Urothelium cell line (cell line): ENCODE measurements around the gene CYB5RL.

Experiments used
- DNase-seq: peaks from one replicate; pipeline ENCODE4 v3.0.0; 2011; ENCODE audit warnings: low spot score, mixed read lengths
- FAIRE-seq: peaks from 2 replicates; lab custom pipeline; 2011; peaks lifted over from hg19 to GRCh38; lab: Jason Lieb, UNC

Gene CYB5RL

DNA sequence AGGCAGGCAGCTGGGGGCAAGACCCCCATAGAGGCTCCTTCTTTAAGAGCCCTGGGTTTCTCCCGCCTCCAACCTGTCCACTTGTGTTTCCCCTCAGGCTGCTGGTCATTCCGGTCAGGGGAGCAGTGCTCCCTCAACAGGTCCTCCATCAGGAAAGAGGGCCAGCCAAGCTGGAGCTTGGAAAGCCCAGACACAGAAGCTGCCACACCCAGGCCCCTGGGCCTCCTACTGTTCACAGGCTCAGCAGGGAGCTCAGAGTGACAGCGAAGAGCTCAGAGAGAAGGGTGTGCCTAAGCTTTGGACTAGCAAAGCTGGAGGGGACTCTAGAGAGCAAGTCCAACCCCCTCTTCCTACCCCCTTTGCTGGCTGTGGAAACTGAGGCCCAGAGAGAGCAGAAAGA lies 36.8 kb downstream of the CYB5RL start:
- DNase-seq (no peak), FAIRE-seq (no peak)

DNA sequence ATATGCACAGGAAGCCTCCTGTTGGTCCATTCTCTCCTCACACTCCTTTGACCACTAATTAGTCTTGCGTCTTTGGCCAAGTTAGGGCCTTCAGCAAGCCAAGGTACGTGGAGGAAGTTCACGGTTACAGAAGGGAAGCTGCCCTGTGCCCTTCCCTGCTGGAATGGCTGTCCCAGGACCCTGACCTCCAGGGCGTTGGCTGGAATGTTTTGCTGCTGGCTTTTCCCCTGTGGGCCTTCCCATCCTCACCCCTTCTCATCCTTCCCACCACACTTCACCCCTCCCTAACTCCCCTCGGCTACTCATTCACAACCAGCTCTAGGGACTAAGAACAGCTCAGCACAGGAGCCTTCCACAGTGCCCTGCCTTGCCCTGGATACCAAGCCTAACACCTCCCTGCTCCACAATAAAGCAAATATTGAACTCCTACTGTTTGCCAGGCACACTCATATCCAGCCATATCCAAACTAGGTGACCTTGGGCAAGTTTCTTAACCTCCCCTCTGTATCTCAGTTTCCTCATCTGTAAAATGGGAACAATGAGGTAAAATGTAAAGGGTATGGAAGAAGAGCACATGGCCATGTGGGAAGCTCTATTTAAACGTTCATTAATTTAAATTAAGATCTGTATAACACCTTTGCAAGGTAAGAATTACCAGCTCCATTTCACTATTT lies 38.2 kb downstream of the CYB5RL start:
- FAIRE-seq (no peak), DNase-seq (no peak)

DNA sequence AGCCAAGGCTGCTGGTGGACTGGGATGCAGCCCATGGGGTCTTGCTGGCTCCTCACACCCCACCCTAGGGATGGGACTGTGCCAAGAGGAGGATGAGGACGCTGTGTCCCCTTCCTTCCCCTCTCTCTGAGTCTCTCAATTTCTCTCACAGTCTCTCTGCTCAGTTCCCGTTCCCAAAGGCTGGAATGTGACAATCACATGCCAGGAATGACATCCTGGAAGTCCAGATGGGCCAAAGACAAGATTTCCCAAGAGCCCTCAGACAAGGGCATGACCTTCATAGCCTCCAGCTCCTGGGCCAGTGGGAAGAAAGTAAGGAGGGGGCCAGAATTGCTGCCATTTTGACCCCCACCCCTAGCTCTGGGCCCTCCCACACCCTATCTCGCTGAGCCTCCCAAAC lies 39.5 kb downstream of the CYB5RL start:
- FAIRE-seq (no peak), DNase-seq (no peak)

DNA sequence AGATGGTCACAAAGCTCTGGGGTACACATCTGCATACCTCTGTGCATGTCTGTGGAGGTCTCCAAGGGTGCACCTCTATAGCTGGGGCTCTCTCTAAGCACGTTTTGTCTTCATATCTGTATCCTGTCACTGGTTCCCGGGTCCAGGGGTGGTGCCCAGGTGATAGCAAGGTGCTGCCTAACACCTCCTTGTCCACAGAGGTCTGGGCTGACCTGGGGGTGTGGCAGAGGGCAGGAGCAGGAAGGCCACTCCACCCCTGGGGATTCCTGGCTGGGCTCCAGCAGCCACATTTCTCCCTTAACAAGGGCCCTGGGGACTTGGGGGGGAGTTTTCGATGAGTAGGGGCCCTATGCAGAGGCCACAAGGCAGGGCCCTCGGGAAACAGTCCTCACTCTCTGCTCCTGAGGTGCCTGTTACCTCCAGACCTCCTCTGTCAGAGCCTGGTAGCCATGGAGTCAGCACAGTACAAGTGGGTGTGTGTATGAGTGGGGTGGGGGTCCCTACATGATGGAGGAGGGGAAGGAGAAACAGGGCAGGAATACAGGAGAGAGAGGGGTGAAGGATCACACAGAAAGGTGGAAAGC lies 40.0 kb downstream of the CYB5RL start:
- DNase-seq (no peak), FAIRE-seq (no peak)

DNA sequence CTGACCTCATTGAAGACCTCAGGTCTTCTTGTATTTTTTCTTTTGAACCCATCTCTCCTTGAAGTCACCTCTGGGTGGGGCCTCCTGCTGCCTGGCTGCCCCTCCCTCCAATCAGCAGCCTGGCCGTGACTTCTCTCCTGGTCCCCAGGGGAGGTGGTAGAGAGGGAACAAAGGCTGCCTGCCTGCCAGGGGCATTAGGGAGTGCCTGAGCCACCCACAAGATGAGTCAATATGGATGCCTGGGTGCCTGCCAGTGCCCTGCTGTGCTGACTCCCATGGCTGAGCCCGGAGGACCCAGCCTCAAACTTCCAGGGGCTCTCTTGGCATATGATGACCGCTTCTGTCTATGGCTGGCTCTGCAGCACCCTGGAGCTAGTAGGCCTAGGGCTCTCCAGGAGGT lies 41.8 kb downstream of the CYB5RL start:
- no peak for FAIRE-seq
- DNase-seq = peak; percentile 82

DNA sequence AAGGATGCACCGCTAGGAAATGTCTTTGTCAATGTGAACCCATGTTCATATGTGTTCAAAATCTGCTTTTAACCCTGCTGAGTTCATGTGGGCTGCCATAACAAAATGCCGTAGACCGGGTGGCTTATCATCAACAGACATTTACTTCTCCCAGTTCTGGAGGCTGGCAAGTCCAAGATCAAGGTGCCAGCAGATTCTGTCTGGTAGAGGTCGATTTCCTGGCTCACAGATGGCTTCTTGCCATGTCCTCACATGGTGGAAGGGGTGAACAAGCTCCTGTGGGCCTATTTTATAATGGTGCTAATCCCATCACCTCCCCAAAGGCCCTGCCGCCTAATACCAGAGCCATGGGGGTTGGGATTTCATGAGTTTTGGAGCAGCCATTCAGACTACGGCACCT lies 42.4 kb downstream of the CYB5RL start:
- FAIRE-seq = peak; percentile 27

DNA sequence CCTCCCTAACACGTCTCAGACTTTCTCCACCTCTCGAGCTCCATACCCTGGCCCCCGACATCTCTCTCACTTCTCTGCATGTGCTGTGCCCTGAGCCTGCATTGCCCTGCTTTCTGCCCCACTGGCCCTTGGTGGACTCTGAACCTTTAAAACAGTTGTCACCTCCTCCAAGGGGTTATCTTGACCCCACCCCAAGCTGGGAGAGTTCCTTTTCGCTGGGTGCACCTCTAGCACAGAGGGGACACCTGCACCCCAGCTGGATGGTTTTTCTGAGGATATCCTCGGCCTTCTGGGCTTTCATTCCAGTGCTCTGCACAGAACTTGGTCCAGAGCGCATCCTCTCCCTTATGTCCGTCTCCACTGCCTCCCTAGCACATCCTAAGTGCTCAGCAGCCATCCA lies 42.8 kb downstream of the CYB5RL start:
- FAIRE-seq (no peak), DNase-seq (no peak)

More for the DNA sequence above, 42.4 kb downstream of the CYB5RL start:
- no peak for DNase-seq

DNA sequence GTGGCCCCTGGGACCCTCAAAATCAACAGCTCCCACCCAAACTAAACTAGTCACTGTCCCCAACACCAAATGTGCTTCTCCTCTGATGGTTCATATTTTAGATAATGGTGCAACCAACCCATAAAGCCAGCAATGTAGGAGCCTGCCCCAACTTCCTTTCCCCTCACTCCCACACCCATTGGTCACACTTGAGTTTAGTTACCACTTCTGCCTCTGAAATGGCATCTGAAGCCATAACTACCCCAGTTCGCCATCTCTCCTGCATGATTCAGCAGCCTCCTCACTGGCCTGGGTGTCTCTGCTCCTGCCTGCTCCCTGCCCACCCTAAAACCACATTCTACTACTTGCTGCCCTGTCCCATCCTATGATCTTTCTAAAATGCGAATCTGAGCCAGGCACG lies 43.6 kb downstream of the CYB5RL start:
- DNase-seq (no peak), FAIRE-seq (no peak)

DNA sequence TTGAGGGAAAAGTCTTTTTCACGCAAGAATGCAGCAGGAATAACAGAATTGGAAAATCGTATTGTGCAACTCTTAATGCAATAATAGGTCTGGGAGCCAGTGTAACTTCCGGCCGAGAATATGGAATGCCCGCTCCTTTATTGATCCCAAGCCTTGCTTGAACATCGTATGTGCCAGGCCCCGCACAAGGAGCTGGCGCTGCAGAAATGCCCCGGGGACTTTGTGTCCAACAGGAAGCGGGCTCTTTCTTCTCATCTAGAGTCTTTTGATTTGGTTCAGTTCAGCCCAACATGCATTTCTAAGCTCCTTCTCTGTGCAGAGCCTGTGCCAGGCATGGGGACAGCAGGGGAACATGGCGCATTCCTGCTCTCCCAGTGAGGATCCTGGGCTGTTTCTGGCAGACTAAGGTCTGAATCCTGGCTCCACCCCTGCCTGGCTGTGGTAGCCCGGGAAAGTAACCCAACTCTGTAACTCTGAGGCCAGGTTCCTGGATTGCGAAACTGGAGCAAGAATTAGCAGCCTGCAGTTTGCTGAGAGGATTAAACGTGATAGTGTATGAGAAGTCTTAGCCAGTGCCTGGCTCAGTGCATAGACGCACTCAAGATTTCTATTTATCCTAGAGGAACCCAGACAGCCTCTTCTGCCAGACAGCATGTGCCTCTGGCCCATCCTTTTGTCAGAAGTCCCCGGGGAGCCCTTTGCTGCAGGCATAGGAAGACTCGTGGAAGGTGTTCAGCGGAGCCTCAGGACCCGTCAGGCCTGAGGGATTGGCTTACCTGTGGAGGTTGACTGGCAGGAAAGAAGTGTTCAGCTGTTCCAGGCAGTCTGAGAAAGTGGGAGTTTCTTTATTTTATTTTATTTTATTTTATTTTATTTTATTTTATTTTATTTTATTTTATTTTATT lies 46.0 kb downstream of the CYB5RL start:
- FAIRE-seq = no peak
- peak; percentile 34 for DNase-seq

DNA sequence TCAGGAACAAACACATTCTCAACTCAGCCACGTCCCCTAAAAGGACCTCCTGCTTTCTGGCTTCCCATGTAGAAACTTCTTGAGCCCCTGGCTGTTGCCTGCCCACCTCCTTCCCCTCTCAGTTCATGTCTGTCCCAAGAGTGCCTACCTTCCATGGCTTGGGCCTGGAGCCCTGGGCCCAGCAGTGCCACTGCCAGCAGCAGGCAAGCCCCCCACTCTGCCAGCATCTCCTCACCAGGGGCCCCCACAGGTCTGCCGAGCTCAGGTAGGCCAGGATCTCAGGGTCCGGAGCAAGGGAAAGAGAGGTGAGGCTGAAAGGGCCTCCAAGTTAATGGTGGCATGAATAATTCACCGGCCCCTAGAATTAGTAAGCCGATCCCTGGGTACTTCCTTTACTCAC lies 47.1 kb downstream of the CYB5RL start, which contains the start of gene CDCP2:
CDCP2 (minus strand) TSS at position 305 of the 400 bp plus-strand sequence; CDS start at position 227, 78 bp downstream.
- FAIRE-seq (no peak), DNase-seq (no peak)

DNA sequence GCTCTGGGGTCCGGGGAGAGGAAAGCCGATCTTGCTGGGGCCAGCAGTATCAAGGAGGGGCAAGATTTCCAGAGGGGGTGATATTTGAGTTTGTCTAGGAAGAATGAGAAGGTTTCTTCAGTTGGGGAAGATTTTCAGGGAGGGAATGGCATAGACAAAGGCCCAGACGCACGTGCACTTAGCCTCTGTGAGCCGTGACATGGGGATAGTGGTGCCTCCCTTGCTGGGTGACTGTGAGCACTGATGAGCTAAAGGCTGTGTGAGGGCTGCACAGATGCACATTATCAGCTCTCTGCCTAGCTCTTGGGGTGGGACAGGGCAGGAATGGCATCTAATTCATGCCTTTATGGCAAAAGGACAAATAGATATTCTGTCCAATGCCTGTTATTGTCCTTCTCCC lies 48.8 kb downstream of the CYB5RL start:
- FAIRE-seq = no peak
- no peak for DNase-seq
